HG02943 (cell line): Measurements from ENCODE around the gene CSRNP2.
"Not testable (repeated sequence)": the region's sequence is repeated elsewhere in the genome, so short reads cannot be mapped to it uniquely, and the experiment has no call there.

ENCODE experiments used
- ATAC-seq: cut with Tn5 transposase; IDR thresholded peaks from one replicate; pipeline ENCODE4 v1.9.1; 2021; ENCODE audit warnings: mild to moderate bottlenecking, low read depth, moderate library complexity; ENCODE audit not compliant: unreplicated experiment

The CSRNP2 gene

DNA sequence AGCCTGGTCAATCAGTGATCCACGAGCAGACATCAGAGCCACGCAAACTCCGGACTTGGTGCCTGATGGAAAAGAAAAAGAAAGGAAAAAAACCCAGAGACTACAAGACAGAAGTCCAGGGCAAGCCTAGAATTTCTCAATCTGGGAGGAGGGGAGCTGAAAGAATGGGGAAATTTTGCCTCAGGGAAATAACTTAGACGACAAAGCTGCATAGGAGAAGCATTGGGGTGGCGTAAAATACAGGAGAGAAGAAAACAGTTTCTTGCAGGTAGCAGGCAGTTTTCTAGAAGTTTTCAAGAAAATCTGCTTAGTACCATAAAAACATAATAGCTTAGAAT lies 54.6 kb downstream of the CSRNP2 start:
- ATAC-seq: no peak

DNA sequence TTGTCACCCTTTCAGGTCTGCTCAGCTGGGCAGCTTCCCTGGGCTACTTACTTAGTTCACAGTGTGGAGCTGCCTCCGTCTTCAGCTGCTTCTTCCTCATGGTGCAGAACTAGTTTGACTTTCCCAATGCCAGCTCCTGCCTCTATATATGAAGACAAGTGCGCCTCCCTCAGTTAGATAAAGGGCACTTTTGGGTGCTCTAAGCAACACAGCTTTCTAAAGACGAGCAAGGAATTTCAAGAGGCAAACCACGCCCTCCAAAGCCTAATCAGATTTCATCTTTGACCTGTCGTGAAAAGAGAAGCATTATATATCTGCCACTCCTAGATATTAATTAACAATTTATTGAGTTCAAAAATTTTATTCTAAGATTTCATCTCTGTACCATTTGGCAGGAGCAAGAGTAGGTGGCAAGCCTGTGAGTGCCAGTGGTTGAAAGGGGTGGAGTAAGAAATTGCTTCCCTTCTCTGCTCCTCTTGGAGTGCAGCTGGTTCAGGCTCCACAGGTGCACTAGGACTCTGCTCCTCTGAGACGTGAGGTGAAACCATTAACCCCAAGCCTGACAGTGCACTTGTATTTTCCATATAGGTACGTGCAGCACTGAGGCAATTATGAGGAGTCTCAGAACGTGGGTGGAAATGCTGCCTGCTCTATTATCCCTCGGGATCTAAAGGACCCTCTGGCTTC lies 55.1 kb downstream of the CSRNP2 start:
- no peak for ATAC-seq

DNA sequence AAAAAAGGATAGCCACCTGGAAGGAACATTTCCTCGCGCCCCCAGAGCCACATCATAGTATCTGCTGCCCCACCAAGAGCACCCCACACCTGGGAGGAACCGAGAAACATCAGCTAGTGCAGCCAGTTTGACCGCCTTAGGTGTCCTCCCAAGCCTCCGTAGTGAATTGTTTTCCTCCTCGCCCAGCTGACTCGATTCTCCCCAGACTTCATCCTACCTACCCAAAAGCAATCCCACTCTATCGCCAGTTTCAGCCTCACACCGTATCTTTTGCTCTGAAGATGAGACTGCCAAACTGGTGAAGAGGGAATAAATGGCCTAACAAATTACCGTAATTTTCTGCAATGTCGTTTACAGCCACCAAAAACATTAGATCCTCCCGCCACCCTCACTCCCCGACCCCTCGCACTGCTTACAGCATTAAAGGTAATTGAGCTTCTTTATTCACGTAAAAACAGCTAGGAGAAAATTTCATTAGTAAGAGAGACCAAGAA lies 56.0 kb downstream of the CSRNP2 start:
- ATAC-seq: no peak

DNA sequence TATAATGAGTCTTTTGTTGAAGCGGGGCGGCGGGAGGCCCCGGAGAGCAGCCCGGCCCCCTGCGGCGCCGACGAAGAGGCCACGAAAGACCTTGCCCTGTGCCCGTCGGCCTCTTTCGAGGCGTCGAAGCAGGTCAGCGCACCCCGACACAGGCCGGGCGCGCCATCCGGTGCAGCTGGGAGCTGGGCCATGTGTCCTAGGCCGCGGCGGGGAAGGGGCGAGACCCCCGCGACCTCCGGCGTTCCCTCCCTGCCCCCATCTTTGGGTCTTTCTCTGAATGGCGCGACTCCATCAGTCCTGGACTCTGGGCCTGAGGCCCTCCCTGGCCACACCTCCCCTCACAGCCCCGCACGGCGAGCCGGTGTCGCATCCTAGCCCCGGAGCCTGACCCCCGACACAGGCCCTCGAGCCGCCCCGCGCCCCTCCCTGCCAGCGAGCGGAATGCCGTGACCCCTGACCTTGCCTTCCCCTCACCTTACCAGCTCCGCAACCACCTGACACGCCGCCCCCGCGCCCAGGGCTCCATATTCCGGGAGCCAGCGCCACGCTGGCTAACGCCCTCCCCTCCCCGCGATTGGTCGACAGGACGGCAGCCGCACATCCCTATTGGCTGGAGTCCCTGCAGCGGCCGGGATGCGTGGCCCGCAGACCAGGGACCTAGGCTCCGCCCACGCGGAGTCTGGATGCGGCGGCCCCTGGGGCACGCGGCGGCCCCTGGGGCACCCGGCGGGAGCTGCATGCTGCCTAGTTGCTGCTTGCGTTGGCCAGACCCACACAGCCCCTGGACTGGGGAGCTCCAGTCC lies 57.4 kb downstream of the CSRNP2 start, which contains the start of gene SLC11A2:
TSS of gene SLC11A2 (minus strand) at position 549 of the 803 bp plus-strand sequence. CDS start 15,656 bp downstream, outside the sequence.
- peak; percentile 93 for ATAC-seq

DNA sequence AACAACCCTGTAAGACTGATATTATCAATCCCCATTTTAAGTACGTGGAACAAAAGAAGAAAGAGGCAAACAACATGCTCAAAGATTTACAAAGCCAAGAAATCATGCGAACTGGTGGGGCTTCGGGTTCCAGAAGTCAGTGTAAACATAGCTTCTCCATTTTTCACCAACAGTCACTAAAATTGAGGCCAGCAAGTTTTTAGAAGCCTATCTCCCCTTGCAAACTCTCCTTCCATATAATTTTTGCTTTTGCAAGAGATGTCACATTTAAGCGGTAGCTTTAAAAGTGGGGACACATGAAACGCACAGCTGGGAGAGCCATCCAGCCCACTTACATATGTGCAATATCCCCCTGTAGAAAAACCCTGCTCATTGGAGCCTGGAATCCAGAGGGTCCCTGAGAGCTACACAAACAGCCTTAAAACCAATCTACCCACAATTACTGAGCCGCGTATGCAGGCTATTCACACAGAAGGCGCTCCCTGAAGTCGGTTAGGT lies 58.0 kb downstream of the CSRNP2 start:
- ATAC-seq: no peak

DNA sequence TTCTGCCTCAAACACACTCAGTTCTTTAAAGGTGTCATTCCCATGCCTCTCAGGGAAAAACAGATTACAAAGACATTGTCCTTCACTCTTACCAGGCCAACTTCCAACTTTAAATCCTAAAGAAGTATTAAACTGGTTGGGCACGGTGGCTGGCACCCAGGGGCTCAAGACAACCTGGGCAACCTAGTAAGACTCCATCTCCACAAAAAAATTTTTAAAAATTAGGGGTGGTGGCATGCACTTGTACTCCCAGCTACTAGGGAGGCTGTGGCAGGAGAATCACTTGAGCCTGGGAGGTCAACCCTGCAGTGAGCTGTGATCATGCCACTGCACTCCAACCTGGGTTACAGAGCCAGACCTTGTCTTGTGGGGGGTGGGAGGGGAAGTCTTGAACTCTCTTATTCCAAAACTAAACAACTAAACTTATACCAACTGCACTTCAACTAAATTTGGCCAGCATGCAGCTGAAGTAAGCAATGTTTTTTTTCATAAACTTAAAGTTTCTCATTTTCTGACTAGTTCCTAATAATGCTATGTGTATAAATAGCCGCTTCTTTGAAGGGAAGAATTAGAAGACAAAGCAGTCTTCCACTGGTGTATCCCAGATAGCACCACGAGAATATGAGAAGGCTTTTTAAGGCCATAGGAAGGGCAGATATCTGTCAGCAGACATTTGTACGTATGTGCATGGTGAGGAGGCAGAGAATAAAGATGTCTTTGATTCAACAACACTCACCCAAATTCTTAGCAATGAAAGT lies 59.6 kb downstream of the CSRNP2 start:
- ATAC-seq: no peak

DNA sequence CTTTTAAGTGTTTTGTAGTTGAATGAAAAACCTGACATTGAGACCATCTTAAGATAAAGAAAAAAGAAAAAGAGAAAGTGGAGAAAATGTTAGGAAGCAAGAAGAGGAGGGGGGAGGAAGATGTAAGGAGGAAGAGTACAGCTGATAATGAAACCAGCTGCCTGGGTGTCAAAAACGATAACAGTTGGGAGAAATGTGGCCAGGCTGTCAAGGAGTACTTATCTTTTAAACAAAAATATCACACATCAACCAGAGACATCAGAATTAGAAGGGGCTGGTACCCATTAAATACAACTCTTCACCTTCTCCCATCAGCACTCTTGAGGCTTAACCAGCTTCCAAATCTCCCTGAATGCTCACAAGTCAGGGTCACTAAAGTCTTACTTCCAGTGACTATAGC lies 61.7 kb downstream of the CSRNP2 start:
- no peak for ATAC-seq

DNA sequence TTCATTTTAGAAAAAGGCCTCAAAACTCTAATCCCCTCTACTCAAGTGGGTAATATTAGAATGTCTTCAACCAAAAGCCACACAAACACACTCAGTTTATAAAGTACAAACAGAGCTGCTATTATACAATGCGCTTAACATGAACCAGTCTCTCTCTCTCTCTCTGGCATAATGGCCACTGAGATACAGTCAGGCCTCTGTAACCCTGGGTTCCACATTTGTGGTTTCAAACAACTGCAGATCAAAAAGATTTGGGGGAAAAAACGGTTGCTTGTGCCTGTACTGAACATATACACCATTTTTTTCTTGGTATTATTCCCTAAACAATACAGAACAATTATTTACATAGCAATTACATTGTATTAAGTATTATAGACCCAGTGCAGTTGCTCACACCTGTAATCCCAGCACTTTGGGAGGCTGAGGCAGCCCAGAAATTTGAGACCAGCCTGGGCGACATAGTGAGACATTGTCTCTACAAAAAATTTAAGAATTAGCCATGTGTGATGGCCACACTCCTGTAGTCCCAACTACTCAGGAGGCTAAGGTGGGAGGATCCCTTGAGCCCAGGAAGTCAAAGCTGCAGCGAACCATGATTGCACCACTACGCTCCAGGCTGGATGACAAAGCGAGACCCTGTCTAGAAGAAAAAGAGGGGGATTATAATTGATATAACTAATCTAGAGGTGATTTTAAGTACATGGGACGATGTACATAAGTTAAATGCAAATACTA lies 62.8 kb downstream of the CSRNP2 start:
- no peak for ATAC-seq

DNA sequence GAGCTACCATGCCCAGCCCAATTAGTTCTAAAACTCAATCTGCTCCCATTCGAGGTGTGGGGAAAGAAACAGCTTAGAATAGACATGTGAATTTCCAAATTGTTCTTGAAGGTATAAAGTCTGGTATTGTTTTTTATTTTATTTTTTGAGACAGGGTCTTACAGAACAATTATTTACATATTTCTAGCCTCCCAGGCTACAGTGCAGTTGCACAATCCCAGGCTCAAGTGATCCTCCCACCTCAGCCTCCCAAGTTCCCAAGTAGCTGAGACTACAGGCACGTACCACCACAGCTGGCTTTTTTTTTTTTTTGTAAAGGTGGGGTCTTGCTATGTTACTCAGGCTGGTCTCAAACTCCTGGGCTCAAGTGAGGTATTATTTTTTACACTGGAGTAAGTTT lies 63.5 kb downstream of the CSRNP2 start:
- ATAC-seq: no peak

DNA sequence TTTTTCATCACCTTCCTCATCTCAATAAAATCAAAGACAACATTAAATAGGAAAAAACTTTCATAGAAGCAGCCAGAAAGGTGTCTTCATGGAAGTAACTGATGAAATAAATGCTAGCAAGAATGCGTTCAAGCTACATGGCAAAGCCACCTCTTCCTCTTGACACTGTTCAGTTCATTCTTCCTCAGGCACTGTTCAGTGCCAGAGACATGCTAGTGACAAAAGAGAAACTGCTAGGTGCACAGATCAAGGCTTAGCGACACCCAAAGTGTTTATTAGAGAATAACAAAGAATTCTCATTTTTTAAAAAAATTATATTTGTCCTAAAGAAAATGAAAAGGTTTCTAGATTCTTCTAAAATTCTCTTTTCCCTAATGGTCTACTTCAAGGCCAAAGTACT lies 64.4 kb downstream of the CSRNP2 start:
- no peak for ATAC-seq

DNA sequence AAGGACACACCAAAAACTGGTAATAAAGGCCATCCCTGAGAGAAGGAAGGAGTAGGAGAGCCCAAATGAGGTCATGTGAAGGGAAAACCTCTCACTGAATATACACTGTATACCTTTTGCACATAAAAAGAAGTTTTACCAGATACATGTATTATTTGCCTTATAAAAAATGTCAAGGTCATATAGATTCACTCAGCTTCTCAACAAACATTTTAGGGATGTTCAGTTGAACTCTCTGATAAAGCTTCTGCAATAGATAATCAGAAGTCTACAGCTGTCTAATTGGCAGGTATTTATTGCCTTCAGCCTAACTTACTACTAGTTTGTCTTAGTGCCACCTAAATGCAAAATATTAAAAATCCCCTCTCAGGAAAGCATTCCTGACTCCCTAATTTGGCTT lies 65.9 kb downstream of the CSRNP2 start:
- ATAC-seq: no peak

DNA sequence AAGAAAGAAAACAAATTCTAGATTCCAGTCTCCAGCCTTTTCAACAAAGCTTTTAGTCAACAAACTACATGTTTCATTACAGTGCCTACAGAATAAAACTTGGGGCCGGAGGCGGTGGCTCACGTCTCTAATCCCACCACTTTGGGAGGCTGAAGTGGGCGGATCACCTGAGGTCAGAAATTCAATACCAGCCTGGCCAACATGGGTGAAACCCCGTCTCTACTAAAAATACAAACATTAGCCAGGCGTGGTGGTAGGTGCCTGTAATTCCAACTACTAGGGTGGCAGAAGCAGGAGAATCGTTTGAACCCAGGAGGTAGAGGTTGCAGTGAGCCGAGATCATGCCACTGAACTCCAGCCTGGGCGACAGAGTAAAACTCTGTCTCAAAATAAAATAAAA lies 68.9 kb downstream of the CSRNP2 start:
- ATAC-seq: not testable (repeated sequence)

DNA sequence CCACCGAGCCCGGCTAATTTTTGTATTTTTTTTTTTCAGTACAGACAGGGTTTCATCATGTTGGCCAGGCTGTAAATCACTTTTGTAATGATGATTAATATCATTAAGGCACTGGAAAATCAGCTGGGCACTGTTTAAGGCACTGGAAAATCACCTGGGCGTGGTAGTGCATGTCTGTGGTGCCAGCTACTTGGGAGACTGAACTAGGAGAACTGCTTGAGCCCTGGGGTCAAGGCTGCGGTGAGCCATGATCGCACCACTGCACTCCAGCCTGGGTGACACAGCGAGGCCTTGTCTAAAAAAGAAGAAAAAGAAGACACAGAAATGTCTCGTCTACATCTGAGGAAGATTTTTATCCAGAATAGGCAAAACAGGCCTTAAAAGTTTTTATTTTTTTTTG lies 70.0 kb downstream of the CSRNP2 start:
- ATAC-seq: no peak

DNA sequence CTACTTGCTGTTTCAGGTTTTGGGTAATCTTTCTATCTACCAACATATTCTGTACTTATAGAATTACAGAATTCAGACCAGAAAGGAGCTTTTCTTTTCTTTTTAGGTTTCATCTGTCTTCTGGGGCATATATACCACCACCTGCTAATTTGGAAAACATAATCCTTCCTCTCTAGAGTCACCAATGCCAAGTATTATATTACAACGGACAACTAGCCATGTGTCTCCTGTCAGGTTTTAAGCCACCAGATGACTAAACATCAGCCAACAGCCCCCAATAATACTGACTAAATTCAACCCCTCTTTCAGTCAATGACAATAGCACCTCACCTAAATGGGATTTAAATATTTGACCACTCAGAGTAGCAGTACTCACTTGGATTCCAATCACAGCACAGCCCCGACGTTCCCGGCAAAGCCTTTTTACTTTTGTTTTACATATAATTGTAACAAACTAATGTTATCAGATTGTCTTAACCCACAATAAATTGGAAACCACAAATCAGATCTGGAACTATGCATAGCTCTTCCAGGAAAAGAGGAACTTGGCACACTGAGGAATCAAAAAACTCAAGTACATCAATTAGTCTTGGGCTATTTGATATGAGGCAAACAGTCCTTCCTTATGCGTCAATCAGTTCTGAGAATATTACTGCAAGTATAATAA lies 70.7 kb downstream of the CSRNP2 start:
- ATAC-seq: no peak

DNA sequence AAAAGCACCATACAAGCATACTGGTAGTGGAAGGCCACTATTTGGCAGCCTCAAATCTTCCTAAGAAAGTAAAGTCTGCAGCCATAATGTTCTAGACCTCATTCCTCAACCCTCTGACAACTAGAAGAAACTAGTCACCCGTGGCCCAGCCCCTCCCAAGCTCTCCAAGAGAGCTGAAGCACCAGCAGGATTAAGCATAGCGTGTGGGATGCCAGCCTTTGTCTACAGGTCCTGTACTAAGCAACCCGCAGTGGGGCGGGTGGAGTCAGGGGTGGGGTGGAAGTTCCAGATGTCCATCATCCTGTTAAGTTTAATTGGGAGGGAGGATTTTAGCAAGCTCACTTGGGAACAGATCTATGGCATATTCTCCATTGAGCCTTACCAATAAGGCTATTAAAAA lies 71.4 kb downstream of the CSRNP2 start:
- no peak for ATAC-seq
